Stimulated activated CD4-positive, alpha-beta T cell treated with anti-CD3 and anti-CD28 coated beads, Interleukin-2, amount 100 ng/mL, for 24 hours (primary cell): ENCODE measurements around the gene CADM2.

Experiments used
- DNase-seq, 2 donors: peaks; one replicate each; pipeline ENCODE4 v3.0.0-alpha.2; 2020

Gene CADM2

GRCh38 chr3:85208650-85209049 lies 249.9 kb downstream of the CADM2 start:
- no peak for DNase-seq

GRCh38 chr3:85210540-85210939 lies 251.8 kb downstream of the CADM2 start:
- no peak for DNase-seq

- DNase-seq, result no peak
Observed at GRCh38 chr3:85228966-85229365, 270.2 kb downstream of the CADM2 start.

- DNase-seq, result no peak
Observed at GRCh38 chr3:85244091-85244490, 285.3 kb downstream of the CADM2 start.

GRCh38 chr3:85244519-85244918 lies 285.7 kb downstream of the CADM2 start:
- no peak for DNase-seq

GRCh38 chr3:85251766-85252165 lies 293.0 kb downstream of the CADM2 start:
- no peak for DNase-seq

- DNase-seq, result no peak
Observed at GRCh38 chr3:85252686-85253085, 293.9 kb downstream of the CADM2 start.

- DNase-seq, result no peak
Observed at GRCh38 chr3:85254738-85255137, 295.9 kb downstream of the CADM2 start.

- no peak for DNase-seq
Observed at GRCh38 chr3:85255949-85256348, 297.2 kb downstream of the CADM2 start.

- DNase-seq, result no peak
Observed at GRCh38 chr3:85258326-85258725, 299.5 kb downstream of the CADM2 start.

- DNase-seq, result no peak
Observed at GRCh38 chr3:85258819-85259218, 300.0 kb downstream of the CADM2 start.

- no peak for DNase-seq
Observed at GRCh38 chr3:85259748-85260147, 301.0 kb downstream of the CADM2 start.

- no peak for DNase-seq
Observed at GRCh38 chr3:85264381-85264780, 305.6 kb downstream of the CADM2 start.

- no peak for DNase-seq
Observed at GRCh38 chr3:85270488-85270887, 311.7 kb downstream of the CADM2 start.

GRCh38 chr3:85271911-85272310 lies 313.1 kb downstream of the CADM2 start:
- no peak for DNase-seq

GRCh38 chr3:85288257-85288656 lies 329.5 kb downstream of the CADM2 start:
- DNase-seq, result no peak

- DNase-seq, result no peak
Observed at GRCh38 chr3:85297291-85297690, 338.5 kb downstream of the CADM2 start.

- DNase-seq, result no peak
Observed at GRCh38 chr3:85298032-85298431, 339.2 kb downstream of the CADM2 start.

GRCh38 chr3:85303156-85303555 lies 344.4 kb downstream of the CADM2 start:
- no peak for DNase-seq

- no peak for DNase-seq
Observed at GRCh38 chr3:85304360-85304964, 345.7 kb downstream of the CADM2 start.

GRCh38 chr3:85312331-85312730 lies 353.5 kb downstream of the CADM2 start:
- DNase-seq, result no peak

- no peak for DNase-seq
Observed at GRCh38 chr3:85313380-85313779, 354.6 kb downstream of the CADM2 start.

- DNase-seq, result no peak
Observed at GRCh38 chr3:85316252-85316651, 357.5 kb downstream of the CADM2 start.

GRCh38 chr3:85321892-85322291 lies 363.1 kb downstream of the CADM2 start:
- DNase-seq, result no peak

GRCh38 chr3:85330071-85330470 lies 371.3 kb downstream of the CADM2 start:
- no peak for DNase-seq

- no peak for DNase-seq
Observed at GRCh38 chr3:85337895-85338294, 379.1 kb downstream of the CADM2 start.
